HG02973 (cell line): Measurements from ENCODE around the gene ABCA5.

ENCODE experiments used
- ATAC-seq: cut with Tn5 transposase; IDR thresholded peaks from one replicate; pipeline ENCODE4 v1.9.1; 2021; ENCODE audit warnings: moderate library complexity; ENCODE audit not compliant: unreplicated experiment

Gene ABCA5

GRCh38 chr17:69327060-69327831 is at the start of gene ABCA5:
Gene ABCA5 (minus strand): TSS chr17:69327133. CDS start chr17:69314415, 12,718 bp downstream.
- ATAC-seq = peak; percentile 95

- no peak for ATAC-seq
These were observed 48.3 kb upstream of the ABCA5 start for GRCh38 chr17:69375229-69375628.

GRCh38 chr17:69373069-69373468 is 46.1 kb upstream of the ABCA5 start:
- ATAC-seq = no peak

- ATAC-seq = no peak
These were observed 40.4 kb upstream of the ABCA5 start for GRCh38 chr17:69367298-69367697.

GRCh38 chr17:69363488-69364210 is 36.7 kb upstream of the ABCA5 start:
- ATAC-seq = no peak

GRCh38 chr17:69361156-69361555 is 34.2 kb upstream of the ABCA5 start:
- ATAC-seq = no peak

GRCh38 chr17:69358688-69359596 is 32.0 kb upstream of the ABCA5 start:
- no peak for ATAC-seq

GRCh38 chr17:69357701-69358100 is 30.8 kb upstream of the ABCA5 start:
- ATAC-seq = no peak

GRCh38 chr17:69356625-69357024 is 29.7 kb upstream of the ABCA5 start:
- no peak for ATAC-seq

GRCh38 chr17:69350911-69351310 is 24.0 kb upstream of the ABCA5 start:
- ATAC-seq = no peak

GRCh38 chr17:69348429-69348828 is 21.5 kb upstream of the ABCA5 start:
- ATAC-seq = no peak

GRCh38 chr17:69346766-69347165 is 19.8 kb upstream of the ABCA5 start:
- ATAC-seq = no peak

GRCh38 chr17:69344939-69345338 is 18.0 kb upstream of the ABCA5 start:
- no peak for ATAC-seq

- ATAC-seq = no peak
These were observed 16.1 kb upstream of the ABCA5 start for GRCh38 chr17:69342896-69343644.

- ATAC-seq = no peak
These were observed 13.0 kb upstream of the ABCA5 start for GRCh38 chr17:69339937-69340336.

GRCh38 chr17:69336996-69337395 is 10.1 kb upstream of the ABCA5 start:
- ATAC-seq = no peak

GRCh38 chr17:69336580-69336979 is 9.6 kb upstream of the ABCA5 start:
- ATAC-seq = no peak

- no peak for ATAC-seq
These were observed 8.1 kb upstream of the ABCA5 start for GRCh38 chr17:69335058-69335457.

GRCh38 chr17:69333561-69333960 is 6.6 kb upstream of the ABCA5 start:
- ATAC-seq = no peak

GRCh38 chr17:69331756-69332155 is 4.8 kb upstream of the ABCA5 start:
- ATAC-seq = no peak
